Panc1 (cell line): ENCODE measurements around the gene PKP3.

Experiments used
- TF ChIP-seq, protein P1 (sequence below): fragments of 450-650 bp; IDR thresholded peaks from 2 replicates; pipeline ENCODE4 v1.5.1; 2017; ENCODE audit warnings: mild to moderate bottlenecking
- TF ChIP-seq, protein P2 (sequence below), 2 experiments: IDR thresholded peaks; 2 replicates each; pipeline ENCODE4 v1.6.1; 2011 to 2012; ENCODE audit warnings: low read depth in 2 of 2, control low read depth in 1 of 2, low read length in 1 of 2, mild to moderate bottlenecking in 1 of 2, moderate library complexity in 1 of 2; ENCODE audit not compliant: insufficient read depth in 1 of 2

- TF ChIP-seq, protein P1, sequence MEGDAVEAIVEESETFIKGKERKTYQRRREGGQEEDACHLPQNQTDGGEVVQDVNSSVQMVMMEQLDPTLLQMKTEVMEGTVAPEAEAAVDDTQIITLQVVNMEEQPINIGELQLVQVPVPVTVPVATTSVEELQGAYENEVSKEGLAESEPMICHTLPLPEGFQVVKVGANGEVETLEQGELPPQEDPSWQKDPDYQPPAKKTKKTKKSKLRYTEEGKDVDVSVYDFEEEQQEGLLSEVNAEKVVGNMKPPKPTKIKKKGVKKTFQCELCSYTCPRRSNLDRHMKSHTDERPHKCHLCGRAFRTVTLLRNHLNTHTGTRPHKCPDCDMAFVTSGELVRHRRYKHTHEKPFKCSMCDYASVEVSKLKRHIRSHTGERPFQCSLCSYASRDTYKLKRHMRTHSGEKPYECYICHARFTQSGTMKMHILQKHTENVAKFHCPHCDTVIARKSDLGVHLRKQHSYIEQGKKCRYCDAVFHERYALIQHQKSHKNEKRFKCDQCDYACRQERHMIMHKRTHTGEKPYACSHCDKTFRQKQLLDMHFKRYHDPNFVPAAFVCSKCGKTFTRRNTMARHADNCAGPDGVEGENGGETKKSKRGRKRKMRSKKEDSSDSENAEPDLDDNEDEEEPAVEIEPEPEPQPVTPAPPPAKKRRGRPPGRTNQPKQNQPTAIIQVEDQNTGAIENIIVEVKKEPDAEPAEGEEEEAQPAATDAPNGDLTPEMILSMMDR = no peak
- TF ChIP-seq, protein P2, sequence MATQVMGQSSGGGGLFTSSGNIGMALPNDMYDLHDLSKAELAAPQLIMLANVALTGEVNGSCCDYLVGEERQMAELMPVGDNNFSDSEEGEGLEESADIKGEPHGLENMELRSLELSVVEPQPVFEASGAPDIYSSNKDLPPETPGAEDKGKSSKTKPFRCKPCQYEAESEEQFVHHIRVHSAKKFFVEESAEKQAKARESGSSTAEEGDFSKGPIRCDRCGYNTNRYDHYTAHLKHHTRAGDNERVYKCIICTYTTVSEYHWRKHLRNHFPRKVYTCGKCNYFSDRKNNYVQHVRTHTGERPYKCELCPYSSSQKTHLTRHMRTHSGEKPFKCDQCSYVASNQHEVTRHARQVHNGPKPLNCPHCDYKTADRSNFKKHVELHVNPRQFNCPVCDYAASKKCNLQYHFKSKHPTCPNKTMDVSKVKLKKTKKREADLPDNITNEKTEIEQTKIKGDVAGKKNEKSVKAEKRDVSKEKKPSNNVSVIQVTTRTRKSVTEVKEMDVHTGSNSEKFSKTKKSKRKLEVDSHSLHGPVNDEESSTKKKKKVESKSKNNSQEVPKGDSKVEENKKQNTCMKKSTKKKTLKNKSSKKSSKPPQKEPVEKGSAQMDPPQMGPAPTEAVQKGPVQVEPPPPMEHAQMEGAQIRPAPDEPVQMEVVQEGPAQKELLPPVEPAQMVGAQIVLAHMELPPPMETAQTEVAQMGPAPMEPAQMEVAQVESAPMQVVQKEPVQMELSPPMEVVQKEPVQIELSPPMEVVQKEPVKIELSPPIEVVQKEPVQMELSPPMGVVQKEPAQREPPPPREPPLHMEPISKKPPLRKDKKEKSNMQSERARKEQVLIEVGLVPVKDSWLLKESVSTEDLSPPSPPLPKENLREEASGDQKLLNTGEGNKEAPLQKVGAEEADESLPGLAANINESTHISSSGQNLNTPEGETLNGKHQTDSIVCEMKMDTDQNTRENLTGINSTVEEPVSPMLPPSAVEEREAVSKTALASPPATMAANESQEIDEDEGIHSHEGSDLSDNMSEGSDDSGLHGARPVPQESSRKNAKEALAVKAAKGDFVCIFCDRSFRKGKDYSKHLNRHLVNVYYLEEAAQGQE (IDR thresholded peaks at IDR 0.05; ENCODE audit: insufficient read depth in 1 of 2, low read depth in 2 of 2, low read length in 1 of 2) = no peak
Observed at GRCh38 chr11:382081-382629, 11.9 kb upstream of the PKP3 start.
